ENCODE results near the gene BRD7.

BRD7 gene

GRCh38 chr16:50286681-50287080 lies 82.1 kb downstream of the BRD7 start:
- TF ChIP-seq CTCF (conservative IDR thresholded peaks at IDR 0.05; ENCODE audit: low read depth, low read length) = no peak
- DNase-seq (ENCODE audit: low read depth) = no peak
- H3K4me3 ChIP-seq (ENCODE audit: low read length) = no peak overlapping the region

GRCh38 chr16:50285406-50286003 lies 83.3 kb downstream of the BRD7 start:
- DNase-seq (ENCODE audit: low read depth) = no peak
- no peak overlapping the region for H3K4me3 ChIP-seq (ENCODE audit: low read length)
- no peak for TF ChIP-seq CTCF (conservative IDR thresholded peaks at IDR 0.05; ENCODE audit: low read depth, low read length)

GRCh38 chr16:50284131-50284911 lies 84.5 kb downstream of the BRD7 start:
- TF ChIP-seq CTCF (conservative IDR thresholded peaks at IDR 0.05; ENCODE audit: low read depth, low read length) = no peak
- H3K4me3 ChIP-seq (ENCODE audit: low read length) = no peak overlapping the region
- DNase-seq (ENCODE audit: low read depth) = no peak

- no peak overlapping the region for H3K4me3 ChIP-seq (ENCODE audit: low read length)
- no peak for TF ChIP-seq CTCF (conservative IDR thresholded peaks at IDR 0.05; ENCODE audit: low read depth, low read length)
- no peak for DNase-seq (ENCODE audit: low read depth)
Measured at GRCh38 chr16:50282955-50283631, 85.7 kb downstream of the BRD7 start.

- TF ChIP-seq CTCF (conservative IDR thresholded peaks at IDR 0.05; ENCODE audit: low read depth, low read length) = no peak
- no peak overlapping the region for H3K4me3 ChIP-seq (ENCODE audit: low read length)
- DNase-seq (ENCODE audit: low read depth) = no peak
Measured at GRCh38 chr16:50282010-50282538, 86.7 kb downstream of the BRD7 start.

GRCh38 chr16:50281391-50282009 lies 87.3 kb downstream of the BRD7 start:
- H3K4me3 ChIP-seq (ENCODE audit: low read length) = no peak overlapping the region
- DNase-seq (ENCODE audit: low read depth) = no peak
- TF ChIP-seq CTCF (conservative IDR thresholded peaks at IDR 0.05; ENCODE audit: low read depth, low read length) = no peak

All from retinal pigment epithelial cell (primary cell).